Cardiac septum (tissue), 1 donor: ENCODE measurements around the gene ARMCX4. TPM values are rescaled to one million over a fixed set of nuclear protein-coding genes. Genes with fewer than 3 reads are reported as not detected.
"Not testable (repeated sequence)": the region's sequence is repeated elsewhere in the genome, so short reads cannot be mapped to it uniquely, and the experiment has no call there.

Source experiments
- DNase-seq: peaks from one replicate; pipeline ENCODE4 v3.0.0-alpha.2; 2020; ENCODE audit warnings: low spot score
- intact Hi-C: fragments of 100-400 bp; cut with DNase I; formaldehyde crosslinking; loops from one replicate; pipeline ENCODE4 v1.14.0; 2022
- long read RNA-seq: library from polyadenylated mRNA; unstranded; transcript quantifications from one replicate; pipeline ENCODE4 v2.0.0, GENCODE V29; 2021
- total RNA-seq: library from RNA; stranded (reverse); fragmentation: NEBNext Ultra II Directional; extraction: Animal tissue kit (Norgen Biotek cat#: 25700); gene quantifications from one replicate; pipeline ENCODE4 v1.2.1, GENCODE V29; 2021
- donor health status: DM: no; HTN: no; CAD: no.

ARMCX4 gene
- total RNA-seq: 7.4 TPM
- long read RNA-seq, partial matches to known transcripts: 0 of 3 reads
- long read RNA-seq, other reads (novel, unspliced or antisense): 3 of 3 reads

DNA sequence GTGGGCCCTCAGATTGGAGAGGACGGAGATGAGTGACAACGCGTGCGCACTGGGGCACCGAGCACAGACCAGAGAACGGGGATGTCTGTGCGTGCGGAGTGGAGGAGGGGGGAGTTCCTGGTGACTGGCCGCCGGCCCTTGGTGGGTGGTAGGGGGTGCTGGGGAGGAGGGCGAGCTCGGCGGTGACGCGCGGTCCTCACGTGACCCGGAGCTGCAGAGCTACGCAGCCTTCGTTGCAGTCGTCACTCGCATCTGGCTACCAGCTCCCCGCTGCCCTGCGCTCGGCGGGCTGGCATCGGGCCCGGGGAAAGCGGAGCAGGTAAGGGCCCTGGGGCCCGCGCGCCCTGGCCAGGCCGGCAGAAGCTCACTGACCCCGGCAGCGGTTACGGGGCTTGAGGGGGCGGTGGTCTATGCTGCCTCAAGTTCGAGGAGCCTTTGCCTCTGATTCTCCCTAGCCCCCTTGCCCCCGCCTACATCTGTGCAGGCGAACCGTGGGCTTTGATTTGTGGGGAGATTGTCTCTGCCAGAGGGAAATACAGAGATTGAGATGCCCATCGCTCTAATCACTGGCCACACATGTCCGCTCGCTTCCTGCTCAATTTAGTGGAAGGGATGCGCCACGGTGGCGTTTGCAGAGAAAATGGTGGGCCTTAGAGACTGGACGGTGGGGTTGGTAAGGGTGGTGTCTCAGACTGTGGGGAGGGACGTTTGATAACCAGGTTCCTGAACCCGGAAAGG is at the start of gene ARMCX4:
TSS of gene ARMCX4 (plus strand) at position 245 of the 738 bp plus-strand sequence. CDS start 3,134 bp downstream, outside the sequence.
- intact Hi-C loops: no loop called here
- DNase-seq: no peak

DNA sequence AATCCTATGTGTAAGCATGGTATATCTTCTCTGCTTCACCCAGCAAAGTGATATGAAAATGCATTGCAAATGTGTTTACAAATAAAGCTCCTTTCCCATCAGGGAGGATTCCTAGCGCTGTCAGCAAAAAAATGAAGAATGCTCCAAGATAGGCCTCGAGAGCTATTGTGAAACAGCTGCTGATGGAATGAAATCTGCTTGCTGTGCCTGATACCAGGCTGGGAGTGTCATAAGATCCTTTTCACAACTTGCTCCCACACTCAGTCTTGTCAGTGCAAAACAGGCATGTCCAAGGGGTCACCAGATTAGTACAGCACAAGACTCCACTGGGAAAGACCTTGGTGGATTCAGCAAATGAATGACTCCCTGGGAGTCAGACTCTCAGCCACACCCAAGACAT is 43.2 kb upstream of the ARMCX4 start:
- DNase-seq: no peak
- intact Hi-C loops: no loop called here

DNA sequence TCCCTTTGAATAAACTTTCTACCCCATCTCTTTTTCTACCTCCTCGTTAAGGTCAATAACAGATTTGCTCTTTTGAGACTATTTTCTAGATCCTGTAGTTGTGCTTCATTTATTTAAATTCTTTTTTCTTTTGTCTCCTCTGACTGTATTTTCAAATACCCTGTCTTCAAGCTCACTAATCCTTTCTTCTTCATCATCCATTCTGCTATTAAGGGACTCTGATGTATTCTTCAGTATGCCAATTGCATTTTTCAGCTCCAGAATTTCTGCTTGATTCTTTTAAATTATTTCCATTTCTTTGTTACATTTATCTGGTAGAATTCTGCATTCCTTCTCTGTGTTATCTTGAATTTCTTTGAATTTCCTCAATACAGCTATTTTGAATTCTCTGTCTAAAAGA is 36.0 kb upstream of the ARMCX4 start:
- intact Hi-C loops: no loop called here
- DNase-seq: no peak

DNA sequence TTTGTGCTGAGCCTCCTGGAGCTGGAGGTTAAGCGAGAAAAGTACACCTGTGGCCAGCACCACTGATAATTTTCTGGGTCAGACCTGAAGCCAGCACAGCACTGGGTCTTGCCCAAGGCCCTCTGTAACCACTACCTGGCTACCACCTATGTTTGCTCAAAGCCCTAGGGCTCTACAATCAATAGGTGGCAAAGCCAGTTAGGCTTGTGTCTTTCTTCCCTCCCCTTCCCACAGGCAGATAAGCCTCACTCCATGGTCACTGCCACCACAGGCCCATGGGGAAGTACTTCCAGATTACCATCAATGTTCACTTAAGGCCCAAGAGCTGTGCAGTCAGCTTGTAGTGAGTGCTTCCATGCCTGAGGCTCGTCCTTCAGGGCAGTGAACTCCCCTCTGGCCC is 35.2 kb upstream of the ARMCX4 start:
- intact Hi-C loops: no loop called here

DNA sequence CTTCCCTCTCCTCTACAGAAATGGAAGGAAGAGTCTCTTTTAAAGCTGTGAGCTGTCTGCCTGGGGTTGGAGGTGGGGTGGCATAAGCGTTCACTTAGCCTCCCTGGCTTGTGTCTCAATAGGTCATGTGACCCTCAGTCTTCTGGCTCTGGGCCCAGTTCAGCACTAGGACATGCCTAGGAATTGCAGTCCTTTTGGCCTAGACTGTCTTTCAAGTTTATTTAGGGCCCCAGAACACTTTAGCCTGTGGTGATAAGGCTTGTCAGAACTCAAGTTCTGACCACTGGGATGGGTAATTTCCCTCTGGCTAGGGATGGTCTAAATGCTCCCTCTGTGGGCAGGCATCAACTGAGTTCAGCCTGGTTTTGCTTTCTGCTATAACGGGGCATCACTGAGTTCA is 34.3 kb upstream of the ARMCX4 start:
- DNase-seq: no peak
- intact Hi-C loops: no loop called here

More for the DNA sequence above, 35.2 kb upstream of the ARMCX4 start:
- DNase-seq: no peak

DNA sequence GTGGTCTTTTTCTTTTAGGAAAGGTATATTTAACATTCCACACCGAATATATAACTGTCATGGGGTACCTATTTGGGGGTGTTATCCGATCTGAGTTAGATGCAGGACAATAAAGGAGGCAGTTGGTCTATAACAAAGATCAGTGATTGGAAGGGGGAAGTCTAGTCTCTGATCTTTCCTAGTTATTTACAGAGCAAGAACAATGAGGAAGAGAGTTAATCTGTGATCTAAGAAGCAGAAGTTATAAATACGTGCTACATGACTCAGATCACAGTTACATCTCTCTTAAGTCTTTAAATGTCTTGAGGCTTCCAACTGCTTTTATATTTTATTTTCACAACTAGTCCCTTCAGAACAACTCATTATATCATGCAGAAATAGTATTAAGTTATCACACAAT is 33.2 kb upstream of the ARMCX4 start:
- no peak for DNase-seq
- intact Hi-C loops: no loop called here

DNA sequence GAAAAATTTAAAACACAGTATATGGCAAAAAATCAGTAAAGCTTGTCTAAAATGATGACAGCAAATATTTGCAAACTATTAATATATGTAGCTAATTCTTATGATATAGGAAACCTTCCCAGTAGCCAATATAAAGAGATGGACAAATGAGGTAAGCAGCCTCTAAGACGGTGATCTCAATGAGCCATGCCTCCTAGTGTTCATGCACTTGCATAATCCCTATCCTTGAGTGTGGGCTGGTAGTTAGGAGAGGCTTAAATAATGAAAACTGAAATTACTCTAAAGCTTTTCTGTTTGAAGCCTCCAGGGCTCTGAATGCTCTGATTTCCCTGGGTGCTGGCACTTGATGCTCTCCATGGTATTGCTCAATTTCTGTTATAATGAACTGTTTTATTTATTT is 24.6 kb upstream of the ARMCX4 start:
- DNase-seq: no peak
- intact Hi-C loops: no loop called here

DNA sequence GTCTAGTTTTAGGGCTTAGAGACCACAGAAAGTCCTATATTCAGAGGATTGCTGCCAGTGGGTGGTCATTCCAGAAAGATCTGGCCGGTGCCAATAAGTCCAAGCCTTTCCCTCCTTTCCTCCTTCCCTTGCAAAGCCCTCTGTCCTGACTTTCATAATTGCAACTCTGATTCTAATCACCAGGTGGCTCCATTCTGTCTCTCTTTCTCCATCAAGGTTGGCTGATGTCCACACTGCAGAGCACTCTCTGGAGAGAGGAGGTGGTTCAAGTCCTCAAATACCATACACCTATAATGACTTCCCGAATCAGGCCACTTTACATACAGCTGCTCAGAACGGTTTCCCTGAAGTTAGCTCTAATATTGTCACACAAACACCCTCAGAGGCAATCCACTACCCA is 22.4 kb upstream of the ARMCX4 start:
- no peak for DNase-seq
- intact Hi-C loops: no loop called here

DNA sequence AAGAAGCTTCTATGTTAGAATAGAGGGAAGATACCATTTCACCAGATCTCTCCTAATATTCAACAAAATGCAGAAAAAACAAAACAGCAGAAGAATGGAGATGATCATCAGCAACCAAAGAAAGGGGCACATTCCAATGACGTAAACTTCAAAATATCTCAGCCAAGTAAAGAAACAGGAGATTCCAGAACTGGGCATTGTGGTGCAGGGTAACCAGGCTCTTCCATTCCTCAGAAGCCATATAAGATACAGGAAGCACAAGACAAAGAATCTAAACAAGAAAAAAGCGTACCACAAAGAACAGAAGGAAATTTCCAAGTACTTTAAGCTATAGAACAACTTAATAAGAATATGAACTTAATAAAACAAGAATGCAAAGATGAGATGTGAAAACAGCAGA is 6.9 kb upstream of the ARMCX4 start:
- no peak for DNase-seq
- intact Hi-C loops: no loop called here

DNA sequence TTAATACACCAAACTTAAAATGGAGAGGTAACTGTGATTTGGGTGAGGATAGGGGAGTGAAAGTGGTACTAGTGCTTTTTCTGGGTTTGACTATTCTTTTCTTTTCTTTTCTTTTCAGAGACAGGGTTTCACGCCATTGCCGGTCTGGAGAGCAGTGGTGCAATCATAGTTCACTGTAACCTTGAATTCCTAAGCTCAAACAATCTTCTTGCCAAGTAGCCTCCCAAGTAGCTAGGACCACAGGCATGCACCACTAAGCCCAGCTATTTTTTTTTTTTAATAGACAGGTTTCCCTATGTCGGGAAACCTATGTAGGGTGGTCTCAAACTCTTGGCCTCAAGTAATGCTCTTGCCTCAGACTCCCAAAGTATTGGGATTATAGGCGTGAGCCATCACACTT is 3.0 kb upstream of the ARMCX4 start:
- intact Hi-C loops: no loop called here
- DNase-seq: no peak

DNA sequence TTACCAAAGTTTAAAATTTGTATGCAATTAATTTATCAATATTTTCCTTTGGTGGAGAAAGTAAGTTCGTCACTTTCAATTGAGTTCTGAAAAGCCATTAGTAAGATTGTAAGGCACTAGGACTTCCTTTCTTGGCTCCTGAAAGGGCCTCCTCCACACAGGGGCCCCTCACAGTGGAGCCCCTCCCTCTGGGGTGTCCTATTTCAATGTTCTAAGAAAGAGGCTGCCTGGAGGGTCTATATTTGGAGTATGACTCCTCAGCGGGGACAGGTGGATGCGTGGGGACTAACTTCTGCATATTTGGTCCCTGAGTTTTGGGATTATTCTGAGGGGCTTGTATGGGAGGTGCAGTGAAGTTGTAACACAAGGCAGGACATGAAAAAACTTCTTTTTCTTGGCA is 1.6 kb upstream of the ARMCX4 start:
- intact Hi-C loops: no loop called here
- DNase-seq: no peak

DNA sequence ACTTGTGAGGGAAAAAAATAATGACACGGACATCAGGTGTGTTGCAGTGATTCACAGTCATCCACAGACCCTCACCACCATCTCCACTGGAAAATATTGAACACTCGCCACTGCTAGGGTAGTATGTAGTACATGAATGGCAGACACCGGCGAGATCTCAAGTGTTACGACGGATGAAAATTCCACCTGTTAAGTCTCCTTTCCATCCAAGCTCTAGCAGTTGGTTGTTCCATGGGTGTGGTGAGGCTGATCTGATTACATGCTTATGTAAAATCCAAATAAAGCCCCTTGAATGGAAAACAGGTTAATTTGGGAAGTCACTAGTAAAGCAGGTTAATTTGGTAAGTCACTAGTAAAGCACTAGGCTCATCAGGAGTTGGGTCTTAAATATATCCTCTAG is 1.1 kb upstream of the ARMCX4 start:
- intact Hi-C loops: no loop called here

DNA sequence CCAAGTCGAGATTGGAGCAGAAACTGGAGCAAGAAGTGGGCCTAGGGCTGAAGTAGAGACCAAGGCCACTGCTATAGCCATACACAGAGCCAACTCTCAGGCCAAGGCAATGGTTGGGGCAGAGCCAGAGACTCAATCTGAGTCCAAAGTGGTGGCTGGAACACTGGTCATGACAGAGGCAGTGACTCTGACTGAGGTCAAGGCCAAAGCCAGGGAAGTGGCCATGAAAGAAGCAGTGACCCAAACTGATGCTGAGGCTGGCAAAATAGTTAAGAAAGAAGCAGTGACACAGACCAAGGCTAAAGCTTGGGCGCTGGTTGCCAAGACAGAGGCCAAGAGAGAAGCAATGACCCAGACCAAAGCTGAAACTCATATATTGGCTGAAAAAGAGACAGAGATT is 3.5 kb downstream of the ARMCX4 start:
- intact Hi-C loops: no loop called here
- DNase-seq: no peak

More for the DNA sequence above, 1.1 kb upstream of the ARMCX4 start:
- DNase-seq: no peak

DNA sequence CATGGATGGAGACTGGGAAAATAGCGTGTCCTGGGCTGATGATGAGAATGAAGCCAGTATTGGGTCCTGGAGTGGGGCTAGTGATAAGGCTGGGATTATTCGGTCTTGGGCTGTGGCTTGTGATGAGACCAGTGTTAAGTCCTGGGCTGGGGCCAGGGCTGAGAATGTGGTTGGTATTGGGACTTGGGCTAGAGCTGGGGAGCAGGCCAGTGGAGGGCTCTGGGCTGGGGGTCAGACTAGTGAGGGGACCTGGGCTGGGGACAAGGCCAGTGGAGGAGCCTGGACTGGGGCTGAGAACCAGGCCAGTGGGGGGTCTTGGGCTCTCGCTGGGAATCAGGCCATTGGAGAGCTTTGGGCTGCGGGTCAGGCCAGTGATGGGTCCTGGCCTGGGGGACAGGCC is 6.7 kb downstream of the ARMCX4 start:
- intact Hi-C loops: no loop called here

DNA sequence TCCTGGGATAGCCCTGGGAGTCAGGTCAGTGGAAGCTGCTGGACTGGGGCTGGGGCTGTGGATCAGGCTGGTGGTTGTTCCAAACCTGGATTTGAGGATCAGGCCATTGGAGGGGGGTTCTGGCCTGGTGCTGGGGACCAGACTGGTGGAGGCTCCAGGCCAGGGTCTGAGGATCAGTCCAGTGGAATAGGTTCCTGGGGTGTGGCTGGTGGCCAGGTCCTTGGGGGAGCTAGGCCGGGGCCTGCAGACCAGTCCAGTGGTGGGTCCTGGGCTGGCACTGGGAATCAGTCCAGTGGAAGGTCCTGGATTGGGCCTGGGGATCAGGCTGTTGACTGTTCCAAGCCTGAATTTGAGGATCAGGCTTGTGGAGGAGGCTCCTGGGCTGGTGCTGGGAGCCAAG is 8.0 kb downstream of the ARMCX4 start:
- no peak for DNase-seq
- intact Hi-C loops: no loop called here

More for the DNA sequence above, 6.7 kb downstream of the ARMCX4 start:
- no peak for DNase-seq

DNA sequence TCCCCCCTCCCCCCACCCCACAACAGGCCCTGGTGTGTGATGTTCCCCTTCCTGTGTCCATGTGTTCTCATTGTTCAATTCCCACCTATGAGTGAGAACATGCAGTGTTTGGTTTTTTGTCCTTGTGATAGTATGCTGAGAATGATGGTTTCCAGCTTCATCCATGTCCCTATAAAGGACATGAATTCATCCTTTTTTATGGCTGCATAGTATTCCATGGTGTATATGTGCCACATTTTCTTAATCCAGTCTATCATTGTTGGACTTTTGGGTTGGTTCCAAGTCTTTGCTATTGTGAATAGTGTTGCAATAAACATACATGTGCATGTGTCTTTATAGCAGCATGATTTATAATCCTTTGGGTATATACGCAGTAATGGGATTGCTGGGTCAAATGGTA is 17.7 kb downstream of the ARMCX4 start:
- intact Hi-C loops: not testable (repeated sequence)

DNA sequence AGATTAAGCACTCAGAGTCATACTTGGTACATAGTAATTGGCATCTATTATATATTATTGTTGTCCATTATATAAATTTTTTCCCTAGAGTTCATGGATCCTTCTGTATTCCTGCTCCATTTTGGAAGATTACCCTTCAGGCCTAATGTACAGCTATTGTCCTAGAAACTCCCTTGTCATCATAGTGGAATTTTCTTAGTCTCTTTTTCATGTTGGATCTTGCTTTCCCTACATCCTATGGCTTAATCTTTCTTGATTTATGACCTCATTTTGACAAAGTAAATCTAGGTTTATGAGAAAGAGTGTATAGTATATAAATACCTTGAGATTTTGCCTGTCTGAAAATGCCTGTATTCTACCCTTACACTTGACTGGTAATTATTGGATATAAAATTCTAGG is 22.1 kb downstream of the ARMCX4 start:
- intact Hi-C loops: no loop called here
- DNase-seq: no peak

More for the DNA sequence above, 17.7 kb downstream of the ARMCX4 start:
- DNase-seq: not testable (repeated sequence)

DNA sequence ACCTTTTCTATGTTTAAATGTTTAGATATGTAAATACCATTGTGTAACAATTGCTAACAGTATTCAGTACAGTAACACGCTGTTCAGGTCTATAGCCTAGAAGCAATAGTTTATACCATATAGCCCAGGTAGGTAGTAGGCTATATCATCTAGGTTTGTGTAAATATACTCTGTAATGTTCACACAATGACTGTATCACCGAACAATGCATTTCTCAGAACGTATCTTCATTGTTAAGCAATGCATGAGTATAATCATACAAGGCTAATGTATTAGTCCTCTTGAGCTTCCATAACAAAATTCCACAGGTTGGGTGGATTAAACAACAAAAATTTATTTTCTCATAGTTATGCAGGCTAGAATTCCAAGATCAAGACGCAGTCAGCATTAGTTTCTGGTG is 22.7 kb downstream of the ARMCX4 start:
- intact Hi-C loops: no loop called here
- DNase-seq: no peak

DNA sequence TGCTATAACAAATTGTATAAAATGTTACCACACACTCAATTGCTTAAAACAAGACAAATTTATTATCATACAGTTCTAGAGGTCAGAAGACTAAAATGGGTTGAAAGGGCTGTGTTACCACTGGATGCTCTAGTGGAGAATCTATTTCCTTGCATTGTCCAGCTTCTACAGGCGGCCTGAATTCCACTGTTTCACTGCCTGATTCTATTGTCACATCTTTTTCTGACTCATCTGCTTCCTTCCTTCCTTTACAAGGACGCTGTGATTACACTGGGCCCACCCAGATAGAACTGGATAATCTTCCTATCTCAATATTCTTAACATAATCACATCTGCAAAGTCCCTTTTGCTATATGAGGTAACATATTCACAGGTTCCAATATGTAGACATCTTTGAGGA is 45.7 kb downstream of the ARMCX4 start:
- intact Hi-C loops: no loop called here
- no peak for DNase-seq
